IPS-18a (cell line): Measurements from ENCODE around the gene PLEKHA5.
"Not testable (repeated sequence)": the region's sequence is repeated elsewhere in the genome, so short reads cannot be mapped to it uniquely, and the experiment has no call there.

ENCODE experiments used
- H3K27ac ChIP-seq: one replicate; pipeline ENCODE4 v1.5.1; 2013; ENCODE audit warnings: low read length
- H3K27me3 ChIP-seq: one replicate; pipeline ENCODE4 v1.6.1; 2013; ENCODE audit warnings: mild to moderate bottlenecking, low read length; ENCODE audit not compliant: control insufficient read depth, insufficient read depth
- H3K36me3 ChIP-seq: one replicate; pipeline ENCODE4 v1.6.1; 2013; ENCODE audit warnings: low read depth, low read length; ENCODE audit not compliant: control insufficient read depth
- H3K4me1 ChIP-seq: one replicate; pipeline ENCODE4 v1.6.1; 2013; ENCODE audit warnings: low read depth, low read length; ENCODE audit not compliant: control insufficient read depth
- H3K4me3 ChIP-seq: one replicate; pipeline ENCODE4 v1.5.1; 2013; ENCODE audit warnings: low read length
- H3K9ac ChIP-seq: one replicate; pipeline ENCODE4 v1.6.1; 2013; ENCODE audit warnings: mild to moderate bottlenecking, low read length, moderate library complexity
- H3K9me3 ChIP-seq: one replicate; pipeline ENCODE4 v1.6.1; 2013; ENCODE audit warnings: low read depth, low read length; ENCODE audit not compliant: control insufficient read depth

Gene PLEKHA5

GRCh38 chr12:19288161-19288560 is 158.6 kb downstream of the PLEKHA5 start:
- no peaks in the 10 kb centered on the region for H3K27me3 ChIP-seq
- H3K36me3 ChIP-seq: peaks cover 43% of the 10 kb centered on the region
- H3K9ac ChIP-seq: no peak overlapping the region
- H3K9me3 ChIP-seq: no peaks in the 10 kb centered on the region
- peaks cover 11% of the 10 kb centered on the region for H3K4me1 ChIP-seq
- H3K4me3 ChIP-seq: no peak overlapping the region
- no peak overlapping the region for H3K27ac ChIP-seq

- peaks cover 11% of the 10 kb centered on the region for H3K4me1 ChIP-seq
- no peaks in the 10 kb centered on the region for H3K9me3 ChIP-seq
- H3K4me3 ChIP-seq: no peak overlapping the region
- H3K9ac ChIP-seq: no peak overlapping the region
- H3K36me3 ChIP-seq: peaks cover 39% of the 10 kb centered on the region
- H3K27ac ChIP-seq: no peak overlapping the region
- no peaks in the 10 kb centered on the region for H3K27me3 ChIP-seq
Measured at GRCh38 chr12:19288603-19289244, 159.2 kb downstream of the PLEKHA5 start.

DNA sequence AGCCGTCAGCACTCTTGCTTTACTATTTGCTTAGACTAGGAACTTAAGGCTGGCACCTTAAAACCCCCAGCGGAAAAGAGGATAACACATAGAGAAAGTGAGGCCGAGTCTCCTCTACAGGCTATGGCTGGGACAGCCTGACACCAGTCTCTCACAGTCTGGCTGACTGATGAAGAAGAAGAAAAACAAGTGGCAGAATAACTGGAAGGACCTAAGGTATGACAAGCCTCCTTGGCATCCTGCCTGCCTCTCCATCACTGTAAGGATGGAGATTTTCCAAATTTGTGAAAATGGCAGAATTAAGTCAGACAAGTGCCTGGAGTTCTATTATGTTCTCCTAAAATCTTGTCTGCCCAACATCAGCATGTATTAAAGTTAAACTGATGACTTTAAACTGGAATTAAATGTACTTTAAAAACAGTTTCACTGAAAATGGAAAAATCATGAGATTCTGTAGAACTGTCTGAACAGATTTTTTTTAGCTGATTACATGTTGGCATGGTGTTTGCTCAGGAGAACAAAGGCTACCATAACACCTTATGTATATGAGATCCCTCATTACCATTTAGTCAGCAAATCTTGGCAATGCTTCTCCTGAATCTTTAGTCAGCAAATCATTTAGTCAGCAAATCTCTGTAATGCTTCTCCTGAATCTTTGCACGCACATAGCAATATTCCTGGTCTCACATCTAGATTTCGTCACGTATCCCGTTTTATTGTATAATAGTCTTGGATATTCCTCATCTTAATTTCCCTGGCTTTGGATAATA is 169.5 kb downstream of the PLEKHA5 start:
- H3K9ac ChIP-seq: no peak overlapping the region
- no peak overlapping the region for H3K27ac ChIP-seq
- H3K4me1 ChIP-seq: peaks cover 4% of the 10 kb centered on the region
- H3K27me3 ChIP-seq: no peaks in the 10 kb centered on the region
- H3K36me3 ChIP-seq: peaks cover 11% of the 10 kb centered on the region
- no peaks in the 10 kb centered on the region for H3K9me3 ChIP-seq
- H3K4me3 ChIP-seq: no peak overlapping the region

- Histone ChIP-seq H3K36me3 (peaks cover 11% of the 10 kb centered on the region), H3K4me3 (no peak overlapping the region), H3K9me3 (no peaks in the 10 kb centered on the region), H3K9ac (no peak overlapping the region), H3K27me3 (no peaks in the 10 kb centered on the region), H3K27ac (no peak overlapping the region), H3K4me1 (peaks cover 4% of the 10 kb centered on the region)
Measured at GRCh38 chr12:19299765-19300164, 170.2 kb downstream of the PLEKHA5 start.

- Histone ChIP-seq H3K4me3 (no peak overlapping the region), H3K9ac (no peak overlapping the region), H3K4me1 (peaks cover 4% of the 10 kb centered on the region), H3K27me3 (no peaks in the 10 kb centered on the region), H3K27ac (no peak overlapping the region), H3K9me3 (no peaks in the 10 kb centered on the region), H3K36me3 (peaks cover 7% of the 10 kb centered on the region)
Measured at GRCh38 chr12:19301223-19301622, 171.7 kb downstream of the PLEKHA5 start.

GRCh38 chr12:19301688-19302087 is 172.2 kb downstream of the PLEKHA5 start:
- Histone ChIP-seq H3K9me3 (no peaks in the 10 kb centered on the region), H3K9ac (no peak overlapping the region), H3K27ac (no peak overlapping the region), H3K27me3 (no peaks in the 10 kb centered on the region), H3K4me1 (peaks cover 4% of the 10 kb centered on the region), H3K36me3 (peaks cover 9% of the 10 kb centered on the region), H3K4me3 (no peak overlapping the region)

DNA sequence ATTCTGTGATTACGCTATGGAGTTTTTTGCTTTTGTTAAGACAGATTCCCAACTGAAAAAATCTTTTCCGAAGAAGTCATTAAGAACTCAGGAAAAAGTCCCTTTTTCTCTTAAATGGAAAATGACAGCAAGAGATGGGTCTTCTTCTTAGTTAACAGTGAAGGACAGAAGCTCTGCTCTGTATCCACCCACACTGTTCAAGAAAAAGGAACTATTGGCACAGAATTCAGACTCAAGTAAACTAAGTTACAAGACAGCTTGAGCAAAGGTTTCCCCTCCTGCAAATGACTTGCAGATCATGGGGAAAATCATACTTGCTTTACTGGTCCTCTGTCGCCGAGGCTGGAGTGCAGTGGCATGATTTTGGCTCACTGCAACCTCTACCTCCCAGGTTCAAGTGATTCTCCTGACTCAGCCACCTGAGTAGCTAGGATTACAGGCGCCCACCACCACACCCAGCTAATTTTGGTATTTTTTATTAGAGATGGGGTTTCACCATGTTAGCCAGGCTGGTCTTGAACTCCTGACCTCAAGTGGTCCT is 172.6 kb downstream of the PLEKHA5 start:
- Histone ChIP-seq H3K27ac (no peak overlapping the region), H3K9ac (no peak overlapping the region), H3K9me3 (no peaks in the 10 kb centered on the region), H3K27me3 (no peaks in the 10 kb centered on the region), H3K4me3 (no peak overlapping the region), H3K36me3 (peaks cover 7% of the 10 kb centered on the region), H3K4me1 (peaks cover 4% of the 10 kb centered on the region)

DNA sequence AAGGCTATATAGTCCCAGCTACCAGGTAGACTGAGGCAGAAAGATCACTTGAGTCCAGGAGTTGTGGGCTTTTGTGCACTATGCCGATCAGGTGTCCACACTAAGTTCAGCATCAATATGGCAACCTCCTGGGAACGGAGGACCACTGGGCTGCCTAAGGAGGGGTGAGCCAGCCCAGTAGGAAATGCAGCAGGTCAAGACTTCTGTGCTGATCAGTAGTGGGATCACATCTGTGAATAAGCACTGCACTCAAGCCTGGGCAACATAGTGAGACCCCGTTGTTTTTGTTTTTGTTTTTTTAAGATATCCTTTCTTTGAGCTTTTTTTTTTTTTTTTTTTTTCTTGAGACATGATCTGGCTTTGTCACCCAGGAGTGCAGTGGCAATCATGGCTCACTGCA is 174.0 kb downstream of the PLEKHA5 start:
- Histone ChIP-seq H3K9ac (no peak overlapping the region), H3K4me1 (peaks cover 4% of the 10 kb centered on the region), H3K9me3 (no peaks in the 10 kb centered on the region), H3K4me3 (no peak overlapping the region), H3K27ac (no peak overlapping the region), H3K36me3 (peaks cover 7% of the 10 kb centered on the region), H3K27me3 (no peaks in the 10 kb centered on the region)

DNA sequence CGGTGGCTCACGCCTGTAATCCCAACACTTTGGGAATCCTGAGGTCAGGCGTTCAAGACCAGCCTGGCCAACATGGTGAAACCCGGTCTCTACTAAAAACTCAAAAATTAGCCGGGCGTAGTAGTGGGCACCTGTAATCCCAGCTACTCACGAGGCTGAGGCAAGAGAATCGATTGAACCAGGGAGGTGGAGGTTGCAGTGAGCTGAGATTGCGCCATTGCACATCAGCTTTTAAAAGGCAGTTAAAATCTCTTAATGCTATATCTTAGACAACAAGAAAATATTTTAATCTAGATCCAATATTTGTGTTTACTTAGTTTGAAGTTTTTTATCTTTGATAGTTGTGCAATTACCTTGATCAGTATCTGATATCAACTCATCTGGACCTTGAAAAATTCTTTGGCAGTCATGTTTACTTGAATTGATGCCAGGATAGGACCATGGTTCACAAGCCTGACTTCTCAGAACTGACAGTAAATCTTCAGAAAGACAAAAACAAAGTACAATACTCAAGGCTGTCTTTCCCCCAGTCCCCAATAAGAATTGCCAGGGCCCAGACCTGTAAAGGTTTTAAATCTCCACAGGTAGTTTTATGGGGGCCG is 174.7 kb downstream of the PLEKHA5 start:
- Histone ChIP-seq H3K9ac (no peak overlapping the region), H3K27me3 (no peaks in the 10 kb centered on the region), H3K4me1 (peaks cover 4% of the 10 kb centered on the region), H3K36me3 (peaks cover 7% of the 10 kb centered on the region), H3K4me3 (no peak overlapping the region), H3K27ac (no peak overlapping the region), H3K9me3 (no peaks in the 10 kb centered on the region)

- H3K9me3 ChIP-seq, H3K27ac ChIP-seq, H3K27me3 ChIP-seq, H3K9ac ChIP-seq, H3K36me3 ChIP-seq, H3K4me1 ChIP-seq, H3K4me3 ChIP-seq: not testable (repeated sequence)
Measured at GRCh38 chr12:19305621-19306020, 176.1 kb downstream of the PLEKHA5 start.

DNA sequence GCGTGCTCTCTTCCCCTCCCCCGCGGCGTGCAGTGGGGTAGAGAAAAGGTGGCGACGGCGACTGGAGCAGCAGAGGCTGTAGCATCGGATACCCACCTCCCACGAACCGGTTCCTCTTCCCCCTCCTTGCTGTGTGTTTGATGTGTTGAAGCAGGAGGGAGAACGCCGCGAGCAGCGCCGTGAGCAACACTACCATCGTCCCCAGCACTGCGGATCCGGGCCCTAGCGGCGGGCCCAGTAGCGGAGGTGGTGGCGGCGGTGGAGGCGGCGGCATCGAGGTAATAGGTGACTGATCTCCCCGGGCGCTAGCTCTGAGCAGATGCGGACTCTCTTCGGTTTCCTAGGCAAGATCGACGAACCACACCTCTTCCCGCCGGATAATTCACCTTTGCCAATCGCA is 176.8 kb downstream of the PLEKHA5 start:
- no peaks in the 10 kb centered on the region for H3K9me3 ChIP-seq

More for the DNA sequence above, 176.8 kb downstream of the PLEKHA5 start:
- no peaks in the 10 kb centered on the region for H3K27me3 ChIP-seq
- H3K9ac ChIP-seq: no peak overlapping the region
- peaks cover 4% of the 10 kb centered on the region for H3K4me1 ChIP-seq
- no peak overlapping the region for H3K27ac ChIP-seq
- H3K36me3 ChIP-seq: peaks cover 3% of the 10 kb centered on the region
- H3K4me3 ChIP-seq: no peak overlapping the region
